ENCODE results near the gene PTPN18. TPM values are rescaled to one million over a fixed set of nuclear protein-coding genes. Genes with fewer than 3 reads are reported as not detected.

PTPN18 gene
- total and polyA plus RNA-seq, 2 donors (not counting 1 experiment from before 2014, with no cell fraction given) = 91.0 to 102 TPM

GRCh38 chr2:130363479-130363878 is 7.6 kb downstream of the PTPN18 start:
- H3K4me1 ChIP-seq (ENCODE audit: control insufficient read depth in 2 of 2, insufficient read depth in 2 of 2, low read length in 2 of 2) = no peaks in the 10 kb centered on the region
- POLR2A ChIA-PET = interaction anchor here (1.2 kb wide), 1 partner anchor 10 kb away, joined by 3 read pairs; no protein-coding TSS in a partner anchor
- no peak overlapping the region for H3K4me3 Mint-ChIP-seq

GRCh38 chr2:130365075-130365474 is 9.2 kb downstream of the PTPN18 start:
- no peak overlapping the region for H3K9ac ChIP-seq (ENCODE audit: low read length)
- Mint-ChIP-seq H3K4me1 (peaks cover 5% of the 10 kb centered on the region), H3K27me3 (peaks cover 7% of the 10 kb centered on the region), H3K9me3 (ENCODE audit: insufficient read depth) (no peaks in the 10 kb centered on the region), H3K27ac (no peak overlapping the region), H3K4me3 (no peak overlapping the region)
- H3K79me2 ChIP-seq (ENCODE audit: control insufficient read depth, insufficient read depth, low read length) = no peaks in the 10 kb centered on the region
- no peaks in the 10 kb centered on the region for H3K27me3 ChIP-seq (replicated peaks in 1 of 4; ENCODE audit: control extremely low read depth in 1 of 4, control insufficient read depth in 3 of 4, insufficient read depth in 4 of 4, low read length in 3 of 4)
- WGBS (ENCODE audit: insufficient coverage) = no CpG with 5 or more reads among the region's 2 CpGs
- H3K36me3 ChIP-seq (replicated peaks in 1 of 2; ENCODE audit: control extremely low read depth in 1 of 2, control insufficient read depth in 1 of 2, extremely low read depth in 1 of 2, insufficient read depth in 2 of 2, low read length in 1 of 2) = no peaks in the 10 kb centered on the region
- ChIA-PET POLR2A (no interaction called here), CTCF (no interaction called here)
- no peak overlapping the region for H3K27ac ChIP-seq (ENCODE audit: low read length in 2 of 2)
- no peak overlapping the region for H3K4me2 ChIP-seq (replicated peaks; ENCODE audit: low read depth, low read length, poor library complexity, severe bottlenecking)
- no peaks in the 10 kb centered on the region for H4K20me1 ChIP-seq (ENCODE audit: control insufficient read depth, insufficient read depth, low read length, poor library complexity, severe bottlenecking)
- no peak overlapping the region for H3K4me3 ChIP-seq (ENCODE audit: control extremely low read depth in 1 of 5, extremely low read depth in 1 of 5, insufficient read depth in 1 of 5, low read depth in 2 of 5, low read length in 4 of 5)
- ATAC-seq (ENCODE audit: low read depth) (no peak), DNase-seq (no peak)
- H3K9me3 ChIP-seq (ENCODE audit: control extremely low read depth in 1 of 3, control insufficient read depth in 2 of 3, insufficient read depth in 1 of 3, low read length in 2 of 3) = peaks cover 0 to 5% (median 0%) of the 10 kb centered on the region in 3 donors
- TF ChIP-seq CTCF (IDR thresholded peaks at IDR 0.05) (no peak), EZH2 (IDR thresholded peaks at IDR 0.05; ENCODE audit: borderline replicate concordance, insufficient read depth, low read depth, low read length, poor library complexity, severe bottlenecking) (no peak)
- intact Hi-C loops (cut with micrococcal nuclease) = no loop called here
- no peak overlapping the region for H2AFZ ChIP-seq (ENCODE audit: insufficient read depth, low read depth, low read length, poor library complexity, severe bottlenecking)
- peaks cover 0 to 6% of the 10 kb centered on the region in 2 donors for H3K4me1 ChIP-seq (ENCODE audit: control insufficient read depth in 2 of 2, insufficient read depth in 2 of 2, low read length in 2 of 2)

More at GRCh38 chr2:130363479-130363878, 7.6 kb downstream of the PTPN18 start:
- no peaks in the 10 kb centered on the region for H4K20me1 ChIP-seq (ENCODE audit: control insufficient read depth, insufficient read depth, low read length, poor library complexity, severe bottlenecking)
- no peak for ATAC-seq (ENCODE audit: low read depth)
- H2AFZ ChIP-seq (ENCODE audit: insufficient read depth, low read depth, low read length, poor library complexity, severe bottlenecking) = no peak overlapping the region
- peaks cover 0 to 5% (median 0%) of the 10 kb centered on the region in 3 donors for H3K9me3 ChIP-seq (ENCODE audit: control extremely low read depth in 1 of 3, control insufficient read depth in 2 of 3, insufficient read depth in 1 of 3, low read length in 2 of 3)
- H3K36me3 ChIP-seq (replicated peaks in 1 of 2; ENCODE audit: control extremely low read depth in 1 of 2, control insufficient read depth in 1 of 2, extremely low read depth in 1 of 2, insufficient read depth in 2 of 2, low read length in 1 of 2) = no peaks in the 10 kb centered on the region
- H3K27ac ChIP-seq (ENCODE audit: low read length in 2 of 2) = no peak overlapping the region
- no peak for DNase-seq
- H3K4me3 ChIP-seq (ENCODE audit: control extremely low read depth in 1 of 5, extremely low read depth in 1 of 5, insufficient read depth in 1 of 5, low read depth in 2 of 5, low read length in 4 of 5) = no peak overlapping the region
- TF ChIP-seq CTCF (IDR thresholded peaks at IDR 0.05) (no peak), EZH2 (IDR thresholded peaks at IDR 0.05; ENCODE audit: borderline replicate concordance, insufficient read depth, low read depth, low read length, poor library complexity, severe bottlenecking) (no peak)
- H3K9ac ChIP-seq (ENCODE audit: low read length) = no peak overlapping the region
- H3K9me3 Mint-ChIP-seq (ENCODE audit: insufficient read depth) = no peaks in the 10 kb centered on the region
- CTCF ChIA-PET = interaction anchor here (1.2 kb wide), 1 partner anchor 9 kb away, joined by 4 read pairs; no protein-coding TSS in a partner anchor
- H3K79me2 ChIP-seq (ENCODE audit: control insufficient read depth, insufficient read depth, low read length) = no peaks in the 10 kb centered on the region
- no peaks in the 10 kb centered on the region for H3K4me1 Mint-ChIP-seq
- H3K27me3 Mint-ChIP-seq = peaks cover 7% of the 10 kb centered on the region
- H3K27me3 ChIP-seq (replicated peaks in 1 of 4; ENCODE audit: control extremely low read depth in 1 of 4, control insufficient read depth in 3 of 4, insufficient read depth in 4 of 4, low read length in 3 of 4) = no peaks in the 10 kb centered on the region
- no peak overlapping the region for H3K27ac Mint-ChIP-seq
- intact Hi-C loops (cut with micrococcal nuclease) = no loop called here
- no peak overlapping the region for H3K4me2 ChIP-seq (replicated peaks; ENCODE audit: low read depth, low read length, poor library complexity, severe bottlenecking)
